DND-41 (cell line): ENCODE measurements around the gene SEC22A.

Source experiments
- EZH2 ChIP-seq: IDR thresholded peaks from 3 replicates; pipeline ENCODE4 v1.6.1; 2012; ENCODE audit warnings: borderline replicate concordance, low read depth, mild to moderate bottlenecking, moderate library complexity, low read length, inconsistent platforms; ENCODE audit not compliant: severe bottlenecking
- TF ChIP-seq, protein P1 (sequence below): IDR thresholded peaks from 2 replicates; pipeline ENCODE4 v1.5.1; 2012; ENCODE audit warnings: borderline replicate concordance, low read length, moderate library complexity, mild to moderate bottlenecking; ENCODE audit not compliant: poor library complexity, severe bottlenecking; ENCODE audit errors: extremely low read depth

- TF ChIP-seq, protein P1, sequence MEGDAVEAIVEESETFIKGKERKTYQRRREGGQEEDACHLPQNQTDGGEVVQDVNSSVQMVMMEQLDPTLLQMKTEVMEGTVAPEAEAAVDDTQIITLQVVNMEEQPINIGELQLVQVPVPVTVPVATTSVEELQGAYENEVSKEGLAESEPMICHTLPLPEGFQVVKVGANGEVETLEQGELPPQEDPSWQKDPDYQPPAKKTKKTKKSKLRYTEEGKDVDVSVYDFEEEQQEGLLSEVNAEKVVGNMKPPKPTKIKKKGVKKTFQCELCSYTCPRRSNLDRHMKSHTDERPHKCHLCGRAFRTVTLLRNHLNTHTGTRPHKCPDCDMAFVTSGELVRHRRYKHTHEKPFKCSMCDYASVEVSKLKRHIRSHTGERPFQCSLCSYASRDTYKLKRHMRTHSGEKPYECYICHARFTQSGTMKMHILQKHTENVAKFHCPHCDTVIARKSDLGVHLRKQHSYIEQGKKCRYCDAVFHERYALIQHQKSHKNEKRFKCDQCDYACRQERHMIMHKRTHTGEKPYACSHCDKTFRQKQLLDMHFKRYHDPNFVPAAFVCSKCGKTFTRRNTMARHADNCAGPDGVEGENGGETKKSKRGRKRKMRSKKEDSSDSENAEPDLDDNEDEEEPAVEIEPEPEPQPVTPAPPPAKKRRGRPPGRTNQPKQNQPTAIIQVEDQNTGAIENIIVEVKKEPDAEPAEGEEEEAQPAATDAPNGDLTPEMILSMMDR, result no peak
- no peak for TF ChIP-seq EZH2
Observed at GRCh38 chr3:123188058-123188457, 13.7 kb upstream of the SEC22A start.
